Motor neuron (in vitro differentiated cells): ENCODE measurements around the gene PDE8B. TPM values are rescaled to one million over a fixed set of nuclear protein-coding genes. Genes with fewer than 3 reads are reported as not detected.
A peak's percentile ranks its signal among the peaks of the same experiment; 100 is the strongest.
"Not testable (repeated sequence)": the region's sequence is repeated elsewhere in the genome, so short reads cannot be mapped to it uniquely, and the experiment has no call there.

ENCODE experiments used
- ATAC-seq, 8 experiments: fragments of 200-7000 bp; cut with Tn5 transposase; replicated peaks in 6 of 8; 2 replicates each; pipeline ENCODE4 v1.8.0; 2021; ENCODE audit warnings: mild to moderate bottlenecking in 8 of 8, moderate library complexity in 8 of 8
- H3K27ac ChIP-seq, 2 donors: fragments of 250-450 bp; sonication (Bioruptor Pico); 2 replicates each; pipeline ENCODE4 v1.9.0; 2021; ENCODE audit warnings: antibody characterized with exemption in 2 of 2, mild to moderate bottlenecking in 2 of 2, moderate library complexity in 1 of 2
- H3K4me1 ChIP-seq, 2 donors: fragments of 250-450 bp; sonication (Bioruptor Pico); replicated peaks in 1 of 2; 2 replicates each; pipeline ENCODE4 v1.6.1; 2021; ENCODE audit warnings: antibody characterized with exemption in 2 of 2, mild to moderate bottlenecking in 2 of 2, moderate library complexity in 1 of 2
- H3K4me3 ChIP-seq, 5 donors: fragments of 250-450 bp; sonication (Bioruptor Pico); 2 replicates each; pipeline ENCODE4 v1.9.0; 2021; ENCODE audit warnings: antibody characterized with exemption in 5 of 5, mild to moderate bottlenecking in 5 of 5, moderate library complexity in 4 of 5
- WGBS, 10 experiments: fragments of 450-650 bp; shearing (Covaris generic); methylation state at CpG; one replicate each; pipeline ENCODE4 v1.0.0; 2022; 5-methylcytosine and 5-hydroxymethylcytosine counted together
- in situ Hi-C, 9 experiments: fragments of 400-800 bp; cut with MboI; loops; one replicate each; pipeline ENCODE4 v1.15.0; 2021; ENCODE audit warnings: low sequenced_read_pairs in 9 of 9, low pct_unique_long_range_greater_than_20kb in 2 of 9; ENCODE audit not compliant: unreplicated experiment in 9 of 9
- total RNA-seq, 8 experiments: library from RNA; unstranded; fragments of 300-600 nt; gene quantifications; 2 replicates each; pipeline versions ENCODE4 v1.2.3 to v1.2.4, GENCODE V29; 2022

The PDE8B gene
- total RNA-seq, 8 experiments from 2014 or later, result 1.6 to 23.1 (median 2.8) TPM

GRCh38 chr5:77379558-77380061 lies 169.1 kb downstream of the PDE8B start:
- WGBS, 10 experiments, result 0 to 53% (median 11%) methylated on average over 2 to 6 of the region's 6 CpGs; no CpG with 5 or more reads in 1 of the 10 experiments
- H3K4me3 ChIP-seq, result no peak overlapping the region
- no peak overlapping the region for H3K27ac ChIP-seq
- H3K4me1 ChIP-seq, result peaks cover 8 to 15% of the 10 kb centered on the region in 2 donors
- in situ Hi-C loops, result no loop called here
- peak in 3 of 8 experiments; percentile 25 to 95 (median 94) for ATAC-seq

DNA sequence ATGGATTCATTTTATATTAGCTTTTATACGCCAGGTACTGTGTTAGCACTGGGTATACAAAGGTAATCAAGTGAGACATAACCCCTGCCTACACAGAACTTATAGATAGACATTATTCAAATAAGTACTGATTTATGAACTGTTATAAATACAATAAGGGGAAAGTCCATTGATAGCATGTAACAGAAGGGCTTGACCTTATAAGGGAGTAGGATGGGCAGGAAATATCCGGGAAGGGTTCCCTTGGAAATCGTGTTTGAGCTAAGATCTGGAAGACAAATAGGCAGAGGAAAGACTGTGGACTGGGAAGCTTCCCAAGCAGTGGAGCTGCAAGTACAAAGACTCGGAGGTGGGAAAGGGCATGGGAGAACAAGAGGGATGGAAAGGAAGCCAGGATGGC lies 170.2 kb downstream of the PDE8B start:
- ATAC-seq, result peak in 1 of 8 experiments; percentile 11
- no peak overlapping the region for H3K4me3 ChIP-seq
- 57 to 100% (median 76%) methylated on average over 1 to 4 of the region's 4 CpGs for WGBS, 10 experiments
- in situ Hi-C loops, result no loop called here
- H3K27ac ChIP-seq, result no peak overlapping the region
- H3K4me1 ChIP-seq, result peaks cover 8 to 15% of the 10 kb centered on the region in 2 donors

DNA sequence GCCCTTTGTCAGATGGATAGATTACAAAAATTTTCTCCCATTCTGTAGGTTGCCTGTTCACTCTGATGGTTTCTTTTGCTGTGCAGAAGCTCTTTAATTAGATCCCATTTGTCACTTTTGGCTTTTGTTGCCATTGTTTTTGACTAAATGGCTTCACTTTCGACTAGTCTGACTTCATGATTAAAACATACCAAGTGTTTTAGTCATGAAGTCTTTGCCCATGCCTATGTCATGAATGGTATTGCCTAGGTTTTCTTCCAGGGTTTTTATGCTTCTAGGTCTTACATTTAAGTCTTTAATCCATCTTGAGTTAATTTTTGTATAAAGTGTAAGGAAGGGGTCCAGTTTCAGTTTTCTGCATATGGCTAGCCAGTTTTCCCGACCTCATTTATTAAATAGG lies 172.9 kb downstream of the PDE8B start:
- ATAC-seq, in situ Hi-C loops: not testable (repeated sequence)

GRCh38 chr5:77386340-77386739 lies 175.9 kb downstream of the PDE8B start:
- H3K27ac ChIP-seq, in situ Hi-C loops, H3K4me3 ChIP-seq, H3K4me1 ChIP-seq, ATAC-seq: not testable (repeated sequence)
- WGBS, 10 experiments, result no CpG with 5 or more reads among the region's 1 CpG

More for the DNA sequence above, 172.9 kb downstream of the PDE8B start:
- H3K27ac ChIP-seq, H3K4me3 ChIP-seq, H3K4me1 ChIP-seq: not testable (repeated sequence)
- WGBS, 10 experiments, result 43 to 100% (median 63%) methylated on average over 1 to 2 of the region's 2 CpGs; no CpG with 5 or more reads in 2 of the 10 experiments

- in situ Hi-C loops, result no loop called here
- peak in 1 of 8 experiments; percentile 56 for ATAC-seq
- Histone ChIP-seq H3K4me1 (no peaks in the 10 kb centered on the region), H3K27ac (no peak overlapping the region), H3K4me3 (no peak overlapping the region)
- WGBS, 10 experiments, result 53 to 100% (median 96%) methylated on average over 1 to 2 of the region's 2 CpGs; no CpG with 5 or more reads in 3 of the 10 experiments
These were observed 179.3 kb downstream of the PDE8B start for GRCh38 chr5:77389746-77390145.

GRCh38 chr5:77390221-77390620 lies 179.7 kb downstream of the PDE8B start:
- Histone ChIP-seq H3K4me3 (no peak overlapping the region), H3K27ac (no peak overlapping the region), H3K4me1 (no peaks in the 10 kb centered on the region)
- in situ Hi-C loops, result no loop called here
- ATAC-seq, result peak in 1 of 8 experiments; percentile 87
- 66 to 100% (median 91%) methylated on average over 1 to 3 of the region's 3 CpGs; no CpG with 5 or more reads in 5 of the 10 experiments for WGBS, 10 experiments

DNA sequence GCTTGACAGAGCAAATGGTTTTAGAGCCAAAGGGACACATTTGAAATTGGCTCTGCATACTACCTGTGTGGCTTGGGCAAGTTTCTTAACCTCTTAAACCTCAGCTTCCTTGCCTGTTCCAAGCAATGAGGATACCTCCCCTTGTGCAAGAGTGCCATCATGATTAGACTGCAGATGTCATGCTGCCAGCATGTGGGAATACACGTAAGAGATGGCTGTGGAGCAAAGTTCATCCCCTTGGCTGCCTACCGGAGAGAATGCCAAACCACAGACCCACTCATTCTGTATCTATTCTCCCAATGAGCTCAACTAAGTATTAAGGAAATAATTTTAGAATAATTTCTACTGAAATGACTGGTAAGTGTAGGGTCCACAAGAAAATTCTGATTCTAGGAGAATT lies 180.3 kb downstream of the PDE8B start:
- ATAC-seq, result peak in 1 of 8 experiments; percentile 14
- in situ Hi-C loops, result no loop called here
- H3K4me3 ChIP-seq, result no peak overlapping the region
- no peak overlapping the region for H3K27ac ChIP-seq
- 29 to 100% (median 100%) methylated on average over 1 to 2 of the region's 2 CpGs; no CpG with 5 or more reads in 4 of the 10 experiments for WGBS, 10 experiments
- H3K4me1 ChIP-seq, result peaks cover 0 to 1% of the 10 kb centered on the region in 2 donors

GRCh38 chr5:77391240-77391765 lies 180.8 kb downstream of the PDE8B start:
- Histone ChIP-seq H3K4me1 (peaks cover 0 to 3% of the 10 kb centered on the region in 2 donors), H3K4me3 (no peak overlapping the region), H3K27ac (no peak overlapping the region)
- 73 to 100% (median 90%) methylated on average over 1 to 10 of the region's 10 CpGs; no CpG with 5 or more reads in 2 of the 10 experiments for WGBS, 10 experiments
- in situ Hi-C loops, result no loop called here
- ATAC-seq, result peak in 1 of 8 experiments; percentile 36

GRCh38 chr5:77394064-77394715 lies 183.7 kb downstream of the PDE8B start:
- 25 to 100% (median 79%) methylated on average over 1 to 3 of the region's 3 CpGs; no CpG with 5 or more reads in 3 of the 10 experiments for WGBS, 10 experiments
- no peak overlapping the region for H3K4me3 ChIP-seq
- peaks cover 0 to 3% of the 10 kb centered on the region in 2 donors for H3K4me1 ChIP-seq
- ATAC-seq, result no peak
- no peak overlapping the region for H3K27ac ChIP-seq
- in situ Hi-C loops, result no loop called here

DNA sequence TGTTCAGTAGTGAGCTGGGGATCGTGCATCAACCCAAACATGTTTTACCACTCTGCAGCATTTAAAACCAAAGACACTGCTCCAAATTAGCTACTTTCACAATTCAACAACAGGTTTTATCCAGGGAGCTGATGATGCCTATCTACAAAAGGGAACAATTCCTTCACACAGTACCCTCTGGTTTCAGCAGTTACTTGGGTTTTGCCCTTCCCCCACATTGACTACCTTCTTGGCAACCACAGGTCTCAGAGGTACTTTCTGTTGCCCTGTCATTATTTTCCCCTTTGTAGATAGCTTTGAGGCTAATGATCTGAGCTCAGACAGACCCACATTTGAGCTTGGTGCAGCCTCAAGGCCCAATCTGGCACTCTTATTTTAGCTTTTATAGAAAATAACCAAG lies 185.5 kb downstream of the PDE8B start:
- Histone ChIP-seq H3K4me3 (no peak overlapping the region), H3K27ac (no peak overlapping the region), H3K4me1 (peaks cover 0 to 3% of the 10 kb centered on the region in 2 donors)
- 60 to 86% (median 72%) methylated on average over 1 of the region's 1 CpG; no CpG with 5 or more reads in 6 of the 10 experiments for WGBS, 10 experiments
- no peak for ATAC-seq
- in situ Hi-C loops, result no loop called here

DNA sequence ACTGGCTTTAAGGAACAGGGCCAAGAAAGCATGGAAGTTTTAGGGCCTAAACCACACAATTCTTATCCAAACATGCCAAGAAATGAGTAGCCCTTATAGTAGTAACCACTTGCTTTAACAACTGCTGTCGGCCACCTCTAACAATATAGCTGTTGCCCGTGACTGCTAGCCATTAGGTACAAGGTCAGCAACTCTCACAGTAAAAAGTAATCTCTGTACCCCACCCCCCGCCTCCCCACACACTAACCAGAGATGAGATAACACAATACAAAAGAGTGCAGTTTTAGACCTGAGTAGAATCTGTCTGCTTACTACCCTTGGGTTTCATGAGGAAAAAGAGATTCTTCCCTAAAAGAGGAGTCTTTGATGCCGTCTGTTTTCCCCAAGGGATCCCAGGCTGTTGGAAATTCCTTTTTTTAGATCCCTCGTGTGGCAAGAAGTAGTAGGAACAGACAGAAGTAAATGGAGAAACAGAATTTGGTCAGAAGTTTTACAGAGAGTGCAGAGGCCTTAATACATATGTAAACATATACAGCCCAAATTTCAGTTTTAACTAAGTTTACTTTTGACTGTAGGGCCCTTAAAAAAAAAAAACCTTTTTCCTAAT lies 187.3 kb downstream of the PDE8B start:
- Histone ChIP-seq H3K4me3 (no peak overlapping the region), H3K27ac (no peak overlapping the region), H3K4me1 (peaks cover 0 to 3% of the 10 kb centered on the region in 2 donors)
- in situ Hi-C loops, result no loop called here
- WGBS, 10 experiments, result 48 to 82% (median 67%) methylated on average over 1 to 5 of the region's 5 CpGs; no CpG with 5 or more reads in 2 of the 10 experiments
- no peak for ATAC-seq

DNA sequence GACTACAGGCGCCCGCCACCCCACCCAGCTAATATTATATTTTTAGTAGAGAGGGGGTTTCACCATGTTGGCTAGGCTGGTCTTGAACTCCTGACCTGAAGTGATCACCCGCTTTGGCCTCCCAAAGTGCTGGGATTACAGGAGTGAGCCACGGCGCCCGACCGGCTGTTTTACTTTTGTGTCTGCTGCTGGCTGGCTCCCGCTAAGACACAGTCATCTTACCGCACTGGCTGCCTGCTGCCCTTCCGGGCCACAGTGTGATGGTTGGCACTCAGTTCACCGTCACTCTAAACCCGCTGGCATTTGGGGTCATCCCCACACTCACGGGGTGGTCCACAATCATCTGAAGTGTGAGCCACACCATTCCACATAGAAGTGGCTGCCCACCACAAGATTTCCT lies 188.0 kb downstream of the PDE8B start:
- no peak for ATAC-seq
- peaks cover 0 to 3% of the 10 kb centered on the region in 2 donors for H3K4me1 ChIP-seq
- H3K4me3 ChIP-seq, result no peak overlapping the region
- in situ Hi-C loops, result no loop called here
- WGBS, 10 experiments, result 82 to 100% (median 96%) methylated on average over 1 to 7 of the region's 13 CpGs; no CpG with 5 or more reads in 5 of the 10 experiments
- no peak overlapping the region for H3K27ac ChIP-seq

GRCh38 chr5:77398896-77399295 lies 188.4 kb downstream of the PDE8B start:
- in situ Hi-C loops, result no loop called here
- peaks cover 0 to 3% of the 10 kb centered on the region in 2 donors for H3K4me1 ChIP-seq
- WGBS, 10 experiments, result 78 to 100% (median 93%) methylated on average over 1 to 4 of the region's 8 CpGs; no CpG with 5 or more reads in 2 of the 10 experiments
- ATAC-seq, result peak in 1 of 8 experiments; percentile 68
- H3K4me3 ChIP-seq, result no peak overlapping the region
- H3K27ac ChIP-seq, result no peak overlapping the region
